Liver (tissue), 9 donors: ENCODE data around the gene COQ2. TPM values are rescaled to one million over a fixed set of nuclear protein-coding genes. Genes with fewer than 3 reads are reported as not detected.

Source experiments
- DNase-seq: peaks from one replicate; pipeline ENCODE4 v3.0.0-alpha.2; 2017; ENCODE audit warnings: low spot score
- H3K27ac ChIP-seq, 2 donors: one replicate each; pipeline ENCODE4 v1.7.0; 2013; ENCODE audit warnings: inconsistent platforms in 2 of 2, low read length in 2 of 2, control low read depth in 1 of 2, low read depth in 1 of 2, mild to moderate bottlenecking in 1 of 2
- H3K27me3 ChIP-seq, 4 donors: one replicate each; pipeline versions ENCODE4 v1.6.1 to v1.7.0; 2013; ENCODE audit warnings: low read length in 3 of 4, inconsistent platforms in 1 of 4, mild to moderate bottlenecking in 1 of 4, moderate library complexity in 1 of 4; ENCODE audit not compliant: control insufficient read depth in 4 of 4, insufficient read depth in 4 of 4
- H3K36me3 ChIP-seq, 4 donors: one replicate each; pipeline versions ENCODE4 v1.6.1 to v1.7.0; 2013; ENCODE audit warnings: low read length in 3 of 4, mild to moderate bottlenecking in 3 of 4, low read depth in 1 of 4, moderate library complexity in 1 of 4; ENCODE audit not compliant: control insufficient read depth in 4 of 4, insufficient read depth in 3 of 4
- H3K4me1 ChIP-seq, 4 donors: one replicate each; pipeline versions ENCODE4 v1.6.1 to v1.7.0; 2013; ENCODE audit warnings: low read length in 3 of 4, mild to moderate bottlenecking in 3 of 4, moderate library complexity in 1 of 4; ENCODE audit not compliant: control insufficient read depth in 4 of 4, insufficient read depth in 4 of 4
- H3K4me3 ChIP-seq, 3 donors: one replicate each; pipeline versions ENCODE4 v1.6.1 to v1.7.0; 2013; ENCODE audit warnings: low read length in 3 of 3, control low read depth in 1 of 3, low read depth in 1 of 3, mild to moderate bottlenecking in 1 of 3
- H3K9ac ChIP-seq, 2 donors: one replicate each; pipeline ENCODE4 v1.7.0; 2013; ENCODE audit warnings: low read length in 2 of 2, mild to moderate bottlenecking in 2 of 2, moderate library complexity in 2 of 2, control low read depth in 1 of 2, low read depth in 1 of 2
- H3K9me3 ChIP-seq, 4 donors: one replicate each; pipeline versions ENCODE4 v1.6.1 to v1.7.0; 2013; ENCODE audit warnings: low read length in 3 of 4; ENCODE audit not compliant: control insufficient read depth in 4 of 4
- EGR1 ChIP-seq, 2 donors: IDR thresholded peaks; 2 replicates each; pipeline ENCODE4 v1.6.1; 2016 to 2018; ENCODE audit warnings: antibody characterized with exemption in 2 of 2, low read depth in 2 of 2
- FOXA1 ChIP-seq: IDR thresholded peaks from 2 replicates; pipeline ENCODE4 v1.6.1; 2016; ENCODE audit warnings: antibody characterized with exemption
- FOXA2 ChIP-seq: IDR thresholded peaks from 2 replicates; pipeline ENCODE4 v1.6.1; 2016; ENCODE audit warnings: antibody characterized with exemption
- GABPA ChIP-seq, 2 donors: IDR thresholded peaks in 1 of 2; conservative IDR thresholded peaks in 1 of 2; 2 replicates each; pipeline ENCODE4 v1.6.1; 2016; ENCODE audit warnings: antibody characterized with exemption in 2 of 2, mild to moderate bottlenecking in 1 of 2, moderate library complexity in 1 of 2
- HNF4A ChIP-seq, 2 donors: conservative IDR thresholded peaks; 2 replicates each; pipeline ENCODE4 v1.6.1; 2016; ENCODE audit warnings: antibody characterized with exemption in 2 of 2, mild to moderate bottlenecking in 2 of 2
- HNF4G ChIP-seq: IDR thresholded peaks from 2 replicates; pipeline ENCODE4 v1.6.1; 2016; ENCODE audit warnings: antibody characterized with exemption
- JUND ChIP-seq, 2 donors: IDR thresholded peaks; 2 replicates each; pipeline ENCODE4 v1.6.1; 2016; ENCODE audit warnings: antibody characterized with exemption in 2 of 2
- RAD21 ChIP-seq, 2 donors: IDR thresholded peaks; 2 replicates each; pipeline ENCODE4 v1.6.1; 2016; ENCODE audit warnings: antibody characterized with exemption in 2 of 2, mild to moderate bottlenecking in 2 of 2
- RXRA ChIP-seq, 2 donors: IDR thresholded peaks; 2 replicates each; pipeline ENCODE4 v1.6.1; 2017 to 2018; ENCODE audit warnings: antibody characterized with exemption in 2 of 2, mild to moderate bottlenecking in 1 of 2
- SP1 ChIP-seq: IDR thresholded peaks from 2 replicates; pipeline ENCODE4 v1.6.1; 2018; ENCODE audit warnings: antibody characterized with exemption, mild to moderate bottlenecking
- TAF1 ChIP-seq: conservative IDR thresholded peaks from 2 replicates; pipeline ENCODE4 v1.6.1; 2016; ENCODE audit warnings: antibody characterized with exemption, mild to moderate bottlenecking
- YY1 ChIP-seq: IDR thresholded peaks from 2 replicates; pipeline ENCODE4 v1.6.1; 2016; ENCODE audit warnings: antibody characterized with exemption, mild to moderate bottlenecking
- WGBS: extraction: QIAGEN DNeasy Blood & Tissue Kit; methylation state at CpG from one replicate; pipeline ENCODE4 v1.1.7; 2013; 5-methylcytosine and 5-hydroxymethylcytosine counted together
- polyA plus RNA-seq, 2 donors: library from polyadenylated mRNA; stranded (reverse) in 1 of 2; unstranded in 1 of 2; fragments of 200-250 nt in 1 of 2; fragments of >200 nt in 1 of 2; fragmentation: Nextera tagmentation in 1 of 2; extraction: Ambion mirVana in 1 of 2; gene quantifications; one replicate each; pipeline versions ENCODE4 v1.2.1 to v1.2.3, GENCODE V29; 2013 to 2015
- total RNA-seq, 2 donors: library from RNA; depleted of rRNA; stranded (reverse); fragments of >200 nt; gene quantifications; one replicate each; pipeline ENCODE4 v1.2.3, GENCODE V29; 2014
- TF ChIP-seq, protein P1 (sequence below): IDR thresholded peaks from 2 replicates; pipeline ENCODE4 v1.6.1; 2016; ENCODE audit warnings: antibody characterized with exemption
- TF ChIP-seq, protein P2 (sequence below): IDR thresholded peaks from 2 replicates; pipeline ENCODE4 v1.6.1; 2016; ENCODE audit warnings: antibody characterized with exemption, mild to moderate bottlenecking
- TF ChIP-seq, protein P3 (sequence below): IDR thresholded peaks from 2 replicates; pipeline ENCODE4 v1.6.1; 2016; ENCODE audit warnings: antibody characterized with exemption
- TF ChIP-seq, protein P4 (sequence below): IDR thresholded peaks from 2 replicates; pipeline ENCODE4 v1.6.1; 2016; ENCODE audit warnings: antibody characterized with exemption
- TF ChIP-seq, protein P5 (sequence below): fragments of 150-350 bp; IDR thresholded peaks from 2 replicates; pipeline ENCODE4 v1.5.1; 2017; ENCODE audit warnings: improper control_type of control experiment, low read depth, low read length; ENCODE audit not compliant: missing input control
- donor health status: healthy.
- donor health status: healthy.
- donor health status: healthy.
- donor health status: healthy.
- donor health status: healthy.

Gene COQ2
- total and polyA plus RNA-seq, 4 donors = 8.6 to 13.6 (median 10.8) TPM

DNA sequence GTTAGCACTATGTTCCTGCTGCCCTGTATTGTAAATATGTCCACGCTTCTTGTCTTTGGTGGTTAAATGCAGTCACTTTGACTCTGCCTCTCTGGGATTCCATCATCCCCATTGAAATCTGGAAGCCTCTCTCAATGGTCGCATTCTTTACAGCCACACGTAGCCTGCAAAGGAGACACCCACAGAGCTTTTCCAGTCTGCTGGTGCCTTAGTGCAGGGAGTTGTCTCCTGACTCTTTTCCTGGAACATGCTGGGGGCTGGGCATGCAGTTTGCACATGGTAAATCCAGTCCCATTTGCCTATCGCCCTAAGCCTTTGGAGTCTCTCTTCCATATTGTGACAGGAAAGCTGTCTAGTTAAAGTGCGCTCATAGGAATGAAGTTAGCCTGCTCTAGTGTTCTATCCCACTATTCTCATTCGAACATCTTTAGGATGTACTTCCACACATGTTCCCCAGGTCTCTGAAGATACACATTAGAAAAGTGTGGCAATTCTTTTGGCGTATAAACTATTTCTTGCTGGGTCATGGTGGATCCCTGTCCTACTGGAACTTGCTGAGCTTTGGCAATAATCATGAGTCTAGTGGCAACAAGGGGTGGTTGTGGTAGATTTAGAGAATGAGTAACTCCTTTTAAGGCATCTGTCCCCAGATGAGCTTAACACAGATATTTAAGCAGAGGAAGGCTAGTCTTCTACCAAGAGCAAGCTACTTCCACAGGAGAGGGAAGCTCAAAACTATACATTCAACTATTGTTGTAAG lies 33.7 kb downstream of the COQ2 start:
- no peak overlapping the region for H3K27ac ChIP-seq
- H3K9me3 ChIP-seq = no peaks in the 10 kb centered on the region
- H3K27me3 ChIP-seq = no peaks in the 10 kb centered on the region
- WGBS = 94% methylated on average over 7 of the region's 7 CpGs
- H3K9ac ChIP-seq = no peak overlapping the region
- no peak for DNase-seq
- no peak overlapping the region for H3K4me3 ChIP-seq
- no peak for TF ChIP-seq RAD21 (IDR thresholded peaks at IDR 0.05)
- no peak for TF ChIP-seq FOXA2
- TF ChIP-seq, protein P1, sequence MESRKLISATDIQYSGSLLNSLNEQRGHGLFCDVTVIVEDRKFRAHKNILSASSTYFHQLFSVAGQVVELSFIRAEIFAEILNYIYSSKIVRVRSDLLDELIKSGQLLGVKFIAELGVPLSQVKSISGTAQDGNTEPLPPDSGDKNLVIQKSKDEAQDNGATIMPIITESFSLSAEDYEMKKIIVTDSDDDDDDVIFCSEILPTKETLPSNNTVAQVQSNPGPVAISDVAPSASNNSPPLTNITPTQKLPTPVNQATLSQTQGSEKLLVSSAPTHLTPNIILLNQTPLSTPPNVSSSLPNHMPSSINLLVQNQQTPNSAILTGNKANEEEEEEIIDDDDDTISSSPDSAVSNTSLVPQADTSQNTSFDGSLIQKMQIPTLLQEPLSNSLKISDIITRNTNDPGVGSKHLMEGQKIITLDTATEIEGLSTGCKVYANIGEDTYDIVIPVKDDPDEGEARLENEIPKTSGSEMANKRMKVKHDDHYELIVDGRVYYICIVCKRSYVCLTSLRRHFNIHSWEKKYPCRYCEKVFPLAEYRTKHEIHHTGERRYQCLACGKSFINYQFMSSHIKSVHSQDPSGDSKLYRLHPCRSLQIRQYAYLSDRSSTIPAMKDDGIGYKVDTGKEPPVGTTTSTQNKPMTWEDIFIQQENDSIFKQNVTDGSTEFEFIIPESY = no peak
- TF ChIP-seq YY1 = no peak
- TF ChIP-seq TAF1 = no peak
- TF ChIP-seq HNF4G = no peak
- no peak for TF ChIP-seq GABPA (IDR thresholded peaks at IDR 0.05 in 1 of 2, conservative IDR thresholded peaks at IDR 0.05 in 1 of 2)
- TF ChIP-seq RXRA (IDR thresholded peaks at IDR 0.05) = no peak
- TF ChIP-seq FOXA1 = no peak
- TF ChIP-seq HNF4A (conservative IDR thresholded peaks at IDR 0.05) = no peak
- TF ChIP-seq SP1 = no peak
- TF ChIP-seq JUND (IDR thresholded peaks at IDR 0.05) = no peak
- TF ChIP-seq, protein P2, sequence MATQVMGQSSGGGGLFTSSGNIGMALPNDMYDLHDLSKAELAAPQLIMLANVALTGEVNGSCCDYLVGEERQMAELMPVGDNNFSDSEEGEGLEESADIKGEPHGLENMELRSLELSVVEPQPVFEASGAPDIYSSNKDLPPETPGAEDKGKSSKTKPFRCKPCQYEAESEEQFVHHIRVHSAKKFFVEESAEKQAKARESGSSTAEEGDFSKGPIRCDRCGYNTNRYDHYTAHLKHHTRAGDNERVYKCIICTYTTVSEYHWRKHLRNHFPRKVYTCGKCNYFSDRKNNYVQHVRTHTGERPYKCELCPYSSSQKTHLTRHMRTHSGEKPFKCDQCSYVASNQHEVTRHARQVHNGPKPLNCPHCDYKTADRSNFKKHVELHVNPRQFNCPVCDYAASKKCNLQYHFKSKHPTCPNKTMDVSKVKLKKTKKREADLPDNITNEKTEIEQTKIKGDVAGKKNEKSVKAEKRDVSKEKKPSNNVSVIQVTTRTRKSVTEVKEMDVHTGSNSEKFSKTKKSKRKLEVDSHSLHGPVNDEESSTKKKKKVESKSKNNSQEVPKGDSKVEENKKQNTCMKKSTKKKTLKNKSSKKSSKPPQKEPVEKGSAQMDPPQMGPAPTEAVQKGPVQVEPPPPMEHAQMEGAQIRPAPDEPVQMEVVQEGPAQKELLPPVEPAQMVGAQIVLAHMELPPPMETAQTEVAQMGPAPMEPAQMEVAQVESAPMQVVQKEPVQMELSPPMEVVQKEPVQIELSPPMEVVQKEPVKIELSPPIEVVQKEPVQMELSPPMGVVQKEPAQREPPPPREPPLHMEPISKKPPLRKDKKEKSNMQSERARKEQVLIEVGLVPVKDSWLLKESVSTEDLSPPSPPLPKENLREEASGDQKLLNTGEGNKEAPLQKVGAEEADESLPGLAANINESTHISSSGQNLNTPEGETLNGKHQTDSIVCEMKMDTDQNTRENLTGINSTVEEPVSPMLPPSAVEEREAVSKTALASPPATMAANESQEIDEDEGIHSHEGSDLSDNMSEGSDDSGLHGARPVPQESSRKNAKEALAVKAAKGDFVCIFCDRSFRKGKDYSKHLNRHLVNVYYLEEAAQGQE = no peak
- TF ChIP-seq, protein P3, sequence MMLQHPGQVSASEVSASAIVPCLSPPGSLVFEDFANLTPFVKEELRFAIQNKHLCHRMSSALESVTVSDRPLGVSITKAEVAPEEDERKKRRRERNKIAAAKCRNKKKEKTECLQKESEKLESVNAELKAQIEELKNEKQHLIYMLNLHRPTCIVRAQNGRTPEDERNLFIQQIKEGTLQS = no peak
- TF ChIP-seq EGR1 (IDR thresholded peaks at IDR 0.05; ENCODE audit: low read depth in 2 of 2) = no peak
- TF ChIP-seq, protein P4, sequence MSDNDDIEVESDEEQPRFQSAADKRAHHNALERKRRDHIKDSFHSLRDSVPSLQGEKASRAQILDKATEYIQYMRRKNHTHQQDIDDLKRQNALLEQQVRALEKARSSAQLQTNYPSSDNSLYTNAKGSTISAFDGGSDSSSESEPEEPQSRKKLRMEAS = no peak
- TF ChIP-seq, protein P5, sequence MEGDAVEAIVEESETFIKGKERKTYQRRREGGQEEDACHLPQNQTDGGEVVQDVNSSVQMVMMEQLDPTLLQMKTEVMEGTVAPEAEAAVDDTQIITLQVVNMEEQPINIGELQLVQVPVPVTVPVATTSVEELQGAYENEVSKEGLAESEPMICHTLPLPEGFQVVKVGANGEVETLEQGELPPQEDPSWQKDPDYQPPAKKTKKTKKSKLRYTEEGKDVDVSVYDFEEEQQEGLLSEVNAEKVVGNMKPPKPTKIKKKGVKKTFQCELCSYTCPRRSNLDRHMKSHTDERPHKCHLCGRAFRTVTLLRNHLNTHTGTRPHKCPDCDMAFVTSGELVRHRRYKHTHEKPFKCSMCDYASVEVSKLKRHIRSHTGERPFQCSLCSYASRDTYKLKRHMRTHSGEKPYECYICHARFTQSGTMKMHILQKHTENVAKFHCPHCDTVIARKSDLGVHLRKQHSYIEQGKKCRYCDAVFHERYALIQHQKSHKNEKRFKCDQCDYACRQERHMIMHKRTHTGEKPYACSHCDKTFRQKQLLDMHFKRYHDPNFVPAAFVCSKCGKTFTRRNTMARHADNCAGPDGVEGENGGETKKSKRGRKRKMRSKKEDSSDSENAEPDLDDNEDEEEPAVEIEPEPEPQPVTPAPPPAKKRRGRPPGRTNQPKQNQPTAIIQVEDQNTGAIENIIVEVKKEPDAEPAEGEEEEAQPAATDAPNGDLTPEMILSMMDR = no peak
- no peaks in the 10 kb centered on the region for H3K4me1 ChIP-seq
- H3K36me3 ChIP-seq = no peaks in the 10 kb centered on the region
